Activated CD4-positive, CD25-positive, alpha-beta regulatory T cell (primary cell): ENCODE data around the gene NHLRC1.
"Not testable (repeated sequence)": the region's sequence is repeated elsewhere in the genome, so short reads cannot be mapped to it uniquely, and the experiment has no call there.

Experiments
- DNase-seq, 4 experiments: peaks; one replicate each; lab custom pipeline; 2025; lab: John Stamatoyannopoulos, UW

The NHLRC1 gene

DNA sequence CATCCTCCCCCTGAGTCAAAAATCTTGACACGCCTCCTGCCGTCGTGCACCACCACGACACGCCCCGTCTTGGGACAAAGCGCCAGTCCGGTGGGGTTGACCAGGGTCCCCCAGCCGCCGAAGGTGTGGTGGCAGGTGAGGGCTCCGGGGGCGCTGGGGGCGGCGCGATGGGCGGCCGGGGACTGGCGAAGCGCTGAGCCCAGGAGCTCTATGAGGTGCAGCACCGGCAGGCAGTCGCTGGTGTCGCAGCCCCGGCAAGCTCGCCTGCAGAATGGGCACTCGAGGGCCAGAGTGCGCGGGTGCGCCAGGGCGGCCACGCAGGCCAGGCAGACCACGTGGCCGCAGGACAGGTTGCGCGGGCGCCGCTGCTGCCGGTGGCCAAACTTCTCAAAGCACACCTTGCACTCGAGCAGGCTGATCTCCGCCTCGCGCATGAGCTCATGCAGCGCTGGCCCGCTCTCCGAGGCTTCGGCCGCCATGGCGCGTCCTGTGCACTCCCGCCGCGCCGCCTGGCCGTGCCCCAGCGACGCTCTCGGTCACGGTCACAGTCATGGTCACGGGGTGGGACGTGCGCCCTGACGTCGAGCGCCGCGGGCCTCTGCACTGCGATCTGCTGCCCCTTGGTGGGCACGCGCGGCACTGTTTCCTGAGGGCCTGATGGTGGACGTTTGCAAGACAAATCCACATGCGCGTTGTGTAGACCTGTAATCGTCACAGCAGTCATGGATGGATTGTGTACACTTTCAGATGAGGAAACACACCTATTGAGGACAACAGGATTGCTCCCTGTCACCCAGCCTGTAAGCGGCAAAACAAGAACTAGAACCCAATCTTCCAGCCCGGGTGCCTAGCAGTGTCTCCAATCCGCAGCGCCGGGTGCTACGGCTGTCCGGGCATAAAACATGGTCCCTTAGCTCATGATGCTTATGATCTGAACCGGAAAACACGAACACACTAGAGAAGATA is at the start of gene NHLRC1:
NHLRC1 (minus strand) TSS at position 550 of the 966 bp plus-strand sequence; CDS start at position 479, 71 bp downstream.
- peak; percentile 21 to 64 (median 58) for DNase-seq

DNA sequence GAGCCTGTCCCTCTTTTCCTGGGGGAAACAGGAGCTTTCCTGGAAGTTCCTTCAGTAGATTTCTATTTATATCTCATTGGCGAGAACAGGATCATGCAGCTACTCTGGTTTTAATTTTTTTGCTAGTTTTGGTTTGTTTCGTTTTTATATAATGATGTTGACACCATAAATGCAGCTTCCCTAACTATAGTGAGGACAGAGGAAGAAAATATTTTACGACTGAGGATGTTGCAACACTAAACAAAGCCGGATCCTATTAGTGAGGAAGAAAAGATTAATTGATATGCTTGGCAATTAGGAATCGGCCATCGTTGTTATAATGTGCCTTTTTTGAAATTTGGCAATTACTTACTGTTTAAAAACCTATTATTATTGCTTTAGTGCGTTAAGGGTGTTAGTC is 49.4 kb upstream of the NHLRC1 start:
- no peak for DNase-seq

- no peak for DNase-seq
Observed at GRCh38 chr6:18168264-18168663, 45.8 kb upstream of the NHLRC1 start.

- DNase-seq = no peak
Observed at GRCh38 chr6:18166312-18167036, 44.0 kb upstream of the NHLRC1 start.

DNA sequence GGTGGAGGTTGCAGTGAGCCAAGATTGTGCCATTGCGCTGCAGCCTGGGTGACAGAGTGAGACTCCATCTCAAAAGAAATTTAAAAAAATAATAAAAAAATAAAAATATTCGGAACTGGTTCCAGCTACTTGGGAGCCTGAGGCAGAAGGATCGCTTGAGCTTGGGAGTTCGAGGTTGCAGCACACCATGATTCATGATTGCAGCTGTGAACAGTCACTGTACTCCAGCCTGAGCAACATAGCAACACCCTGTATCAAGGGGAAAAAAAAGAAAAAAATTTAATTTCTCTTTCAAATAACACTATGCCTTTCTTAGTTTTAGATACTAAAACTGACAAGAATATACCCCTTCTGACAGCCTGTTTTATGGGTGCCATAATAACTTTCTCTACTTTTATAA is 43.3 kb upstream of the NHLRC1 start:
- no peak for DNase-seq

- DNase-seq = no peak
Observed at GRCh38 chr6:18162401-18162800, 39.9 kb upstream of the NHLRC1 start.

DNA sequence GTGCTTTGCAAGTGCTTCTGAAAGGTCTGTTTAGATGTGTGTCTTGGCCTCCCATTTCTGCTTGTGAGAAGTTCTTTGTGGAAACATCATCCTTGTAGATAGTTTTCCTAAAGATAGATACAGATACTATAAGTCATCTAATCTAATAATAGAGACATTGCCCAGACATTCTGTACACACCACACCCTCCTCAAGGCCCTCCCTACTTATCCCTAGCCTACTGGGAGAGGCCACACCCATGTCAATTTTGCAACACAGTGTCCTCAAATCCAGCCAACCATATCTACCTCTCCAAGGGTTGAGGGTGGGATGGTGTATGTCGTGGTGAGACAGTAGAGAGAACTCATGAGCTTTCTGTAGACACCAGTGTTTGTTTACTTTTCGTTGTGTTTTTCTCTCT is 39.0 kb upstream of the NHLRC1 start:
- DNase-seq = no peak

DNA sequence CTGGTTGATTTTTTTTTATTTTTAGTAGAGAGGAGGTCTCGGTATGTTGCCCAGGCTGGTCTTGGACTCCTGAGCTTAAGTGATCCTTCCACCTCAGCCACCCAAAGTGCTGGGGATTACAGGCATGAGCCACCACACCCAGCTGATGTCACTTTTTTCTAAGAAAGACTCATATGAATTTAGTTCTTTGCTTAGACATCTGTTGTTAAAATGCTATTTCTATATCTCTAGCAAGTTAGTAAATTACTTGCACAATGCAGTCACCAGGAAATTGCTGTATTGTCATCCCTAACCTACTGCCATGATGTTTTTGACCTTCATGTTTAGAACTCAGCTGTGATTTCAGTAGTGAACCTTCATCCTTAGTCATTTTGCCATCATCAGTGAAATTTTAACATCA is 38.4 kb upstream of the NHLRC1 start:
- DNase-seq = no peak

- peak in 3 of 4 experiments; percentile 7 to 20 (median 7) for DNase-seq
Observed at GRCh38 chr6:18155864-18156421, 33.5 kb upstream of the NHLRC1 start.

DNA sequence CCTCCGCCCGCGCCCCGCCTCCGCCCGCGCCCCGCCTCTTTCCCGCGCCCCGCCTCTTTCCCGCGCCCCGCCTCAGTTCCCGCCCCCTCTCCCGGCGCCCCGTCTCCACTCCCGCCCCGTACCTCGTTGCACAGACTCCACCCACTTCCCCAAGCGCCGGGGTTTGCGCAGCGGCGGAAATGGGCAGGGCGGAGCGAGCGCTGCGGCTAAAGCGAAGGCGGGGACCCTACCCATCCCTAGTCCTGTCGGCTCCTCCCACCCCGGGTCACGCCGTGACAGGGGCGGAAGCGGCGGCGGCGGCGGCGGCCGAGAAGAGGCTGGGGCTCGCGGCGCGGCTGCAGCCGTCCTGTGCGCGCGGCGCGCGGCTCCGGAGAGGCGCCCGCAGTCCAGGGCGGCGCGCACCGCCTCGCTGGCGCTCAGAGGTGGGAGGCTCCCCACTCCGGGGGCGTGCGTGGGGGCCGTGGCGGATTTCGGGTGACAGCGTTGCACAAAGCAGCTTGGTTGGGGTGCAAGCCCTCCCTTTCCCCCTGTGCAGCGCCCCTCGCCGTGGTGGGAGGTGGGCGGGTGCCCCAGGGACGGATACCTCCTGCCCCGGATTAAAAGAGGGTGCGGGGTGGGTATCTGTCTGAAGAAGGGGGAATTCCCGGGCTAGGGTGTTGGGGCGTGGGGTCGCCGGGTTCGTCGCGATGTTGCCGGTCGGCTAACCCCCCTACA is 32.8 kb upstream of the NHLRC1 start, which contains the start of gene KDM1B:
KDM1B (plus strand) TSS at position 273 of the 714 bp plus-strand sequence. CDS start 4,474 bp downstream, outside the sequence.
- peak; percentile 95 to 99 (median 97) for DNase-seq

DNA sequence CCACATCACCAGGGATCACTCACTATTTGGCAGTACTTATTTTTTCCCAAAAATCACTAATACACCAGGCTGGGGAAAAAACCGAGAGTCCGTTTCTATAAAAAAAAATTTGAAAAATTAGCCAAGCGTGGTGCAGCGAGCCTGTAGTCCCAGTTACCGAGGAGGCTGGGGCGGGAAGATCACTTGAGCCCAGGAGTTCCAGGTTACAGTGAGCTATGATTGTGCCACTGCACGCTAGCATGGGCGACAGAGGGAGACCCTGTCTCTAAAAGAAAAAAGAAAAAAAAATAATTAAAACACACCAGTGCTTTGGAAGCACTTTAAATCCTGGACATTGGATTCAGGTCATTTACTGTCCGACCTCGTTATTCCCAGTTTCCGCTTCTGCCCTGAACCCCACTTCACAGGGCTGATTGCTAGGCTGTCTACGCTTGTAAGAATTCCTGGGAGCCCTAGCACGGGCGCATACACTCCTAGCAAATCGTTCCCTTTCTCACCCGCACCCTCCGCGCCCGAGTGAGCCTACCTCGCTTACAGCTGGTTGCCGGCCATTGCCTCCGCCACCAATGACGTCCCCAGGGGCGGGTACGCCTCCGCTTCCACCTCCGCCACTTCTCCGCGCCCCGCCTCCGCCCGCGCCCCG is 32.2 kb upstream of the NHLRC1 start, which contains the start of gene TPMT:
TPMT (minus strand) TSS at position 571 of the 643 bp plus-strand sequence. CDS start 5,950 bp downstream, outside the sequence.
- DNase-seq = peak in 1 of 4 experiments; percentile 5

- no peak for DNase-seq
Observed at GRCh38 chr6:18153311-18153703, 30.8 kb upstream of the NHLRC1 start.

GRCh38 chr6:18151801-18152200 is 29.3 kb upstream of the NHLRC1 start:
- no peak for DNase-seq

DNA sequence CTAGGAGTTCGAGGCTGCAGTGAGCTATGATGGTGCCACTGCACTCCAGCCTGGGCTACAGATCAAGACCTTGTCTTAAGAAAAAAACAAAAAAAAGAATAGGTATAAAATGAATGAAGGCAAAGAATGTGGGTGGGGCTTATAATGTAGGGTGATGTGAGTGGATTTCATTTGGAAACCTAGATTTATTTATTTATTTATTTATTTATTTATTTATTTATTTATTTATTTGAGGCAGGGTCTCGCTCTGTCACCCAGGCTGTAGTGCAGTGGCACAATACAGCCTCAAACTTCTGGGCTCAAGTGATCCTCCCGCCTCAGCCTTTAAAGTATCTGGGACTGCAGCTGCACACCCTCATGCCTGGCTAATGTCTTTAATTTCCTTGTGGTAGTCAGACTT is 28.9 kb upstream of the NHLRC1 start:
- DNase-seq = not testable (repeated sequence)

GRCh38 chr6:18148304-18149025 is 26.0 kb upstream of the NHLRC1 start:
- no peak for DNase-seq

DNA sequence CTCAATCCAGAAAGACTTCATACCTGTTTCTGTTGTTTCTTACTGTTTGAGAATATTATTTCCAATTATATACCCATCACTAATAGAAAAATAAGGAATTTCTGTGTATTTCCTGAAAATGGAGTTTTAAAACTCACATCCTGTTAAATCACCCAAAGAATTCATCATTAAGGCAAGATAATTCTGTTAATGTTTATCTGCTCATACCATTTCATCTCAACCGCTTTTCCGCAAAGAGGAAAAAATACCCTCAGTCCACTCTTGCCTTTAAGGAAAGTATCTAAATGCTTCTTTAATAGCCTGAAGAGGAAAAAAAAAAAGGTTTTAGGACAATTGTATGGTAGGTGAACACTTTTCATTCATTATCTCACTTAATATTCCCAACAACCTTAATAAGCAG is 25.1 kb upstream of the NHLRC1 start:
- DNase-seq = no peak

DNA sequence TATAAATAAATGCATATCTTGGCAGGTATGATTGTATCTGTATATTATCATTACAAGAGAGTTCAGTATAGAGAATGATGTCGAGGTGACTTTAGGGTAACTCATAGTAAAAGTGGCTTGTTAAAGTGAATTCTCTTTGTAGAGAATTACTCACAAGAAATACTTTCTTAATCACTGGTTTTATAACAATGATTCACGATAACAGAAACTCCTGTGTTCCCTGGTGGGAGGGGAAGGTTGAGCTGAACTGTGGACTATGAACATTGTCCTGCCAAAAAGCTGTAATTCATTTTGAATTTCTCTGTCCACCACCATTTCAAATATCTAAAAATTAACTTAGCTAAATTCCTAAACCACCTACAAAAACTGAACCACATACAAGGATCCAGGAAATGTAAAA is 24.7 kb upstream of the NHLRC1 start:
- no peak for DNase-seq

DNA sequence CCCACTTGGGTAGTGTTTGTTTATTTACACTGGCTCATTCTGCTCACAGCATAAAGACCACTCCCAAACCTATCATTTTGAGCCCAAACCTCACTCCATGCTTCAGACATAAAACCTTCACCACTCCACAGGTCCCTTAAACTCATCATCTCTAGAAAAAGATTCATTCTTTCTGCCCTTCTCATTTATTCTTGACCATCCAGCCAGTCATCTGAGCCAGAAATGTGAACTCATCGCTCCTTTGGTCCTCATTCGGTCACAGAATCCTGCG is 20.0 kb upstream of the NHLRC1 start:
- DNase-seq = no peak

DNA sequence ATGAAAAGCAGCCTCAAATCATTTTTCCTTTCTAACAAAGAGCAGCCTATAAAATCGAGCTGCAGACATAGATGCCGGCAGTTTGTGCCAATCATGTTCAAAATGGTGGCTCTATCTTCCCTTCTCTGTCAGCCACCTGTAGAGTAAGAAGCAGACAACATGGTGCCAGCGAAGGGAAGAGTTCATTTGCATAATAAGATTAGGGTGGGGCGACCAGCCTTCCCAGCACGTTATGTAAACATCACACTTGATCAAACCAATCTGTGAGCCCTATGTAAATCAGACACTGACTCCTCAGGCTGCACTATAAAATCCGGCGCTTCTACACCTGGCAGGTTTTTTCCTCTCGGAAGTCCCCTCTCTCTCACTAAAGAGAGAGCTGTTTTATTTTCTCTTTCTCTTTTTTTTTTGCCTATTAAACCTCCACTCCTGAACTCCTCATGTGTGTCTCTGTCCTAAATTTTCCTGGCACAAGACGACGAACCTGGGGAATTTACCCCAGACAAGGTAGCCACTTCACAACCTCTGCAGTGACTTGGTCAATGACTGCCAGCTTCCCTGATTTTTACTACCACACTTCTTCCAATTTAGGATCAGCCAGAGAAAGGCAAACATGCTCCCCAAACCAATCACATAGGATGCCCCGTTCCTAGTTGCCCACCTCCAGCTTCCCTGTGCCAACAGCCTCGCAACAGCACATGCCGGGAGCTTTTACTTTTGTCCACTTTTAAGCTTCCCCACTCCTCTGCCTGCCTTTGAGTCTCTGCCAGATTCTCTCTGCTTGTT is 19.5 kb upstream of the NHLRC1 start:
- DNase-seq = no peak
